Immature natural killer cell (primary cell): ENCODE data around the gene TTC12. TPM values are rescaled to one million over a fixed set of nuclear protein-coding genes. Genes with fewer than 3 reads are reported as not detected.
A peak's percentile ranks its signal among the peaks of the same experiment; 100 is the strongest.

ENCODE experiments used
- DNase-seq, 3 donors: peaks; one replicate each; pipeline ENCODE4 v3.0.0; 2022; ENCODE audit warnings: mixed read lengths in 1 of 3
- H3K27ac Mint-ChIP-seq, 6 donors: one replicate each; pipeline ENCODE4 v1.8.0; 2020; ENCODE audit warnings: mixed read lengths in 6 of 6, mild to moderate bottlenecking in 5 of 6, inconsistent platforms in 4 of 6, moderate library complexity in 3 of 6
- H3K27me3 Mint-ChIP-seq, 3 donors: one replicate each; pipeline ENCODE4 v1.8.0; 2020 to 2021; ENCODE audit warnings: low read depth in 3 of 3, mild to moderate bottlenecking in 3 of 3, mixed read lengths in 3 of 3, moderate library complexity in 3 of 3, inconsistent platforms in 1 of 3
- H3K36me3 Mint-ChIP-seq, 3 donors: one replicate each; pipeline ENCODE4 v1.8.0; 2020; ENCODE audit warnings: mixed read lengths in 3 of 3, inconsistent platforms in 2 of 3, mild to moderate bottlenecking in 2 of 3
- H3K4me1 Mint-ChIP-seq, 2 donors: one replicate each; pipeline ENCODE4 v1.8.0; 2020; ENCODE audit warnings: inconsistent platforms in 2 of 2, mild to moderate bottlenecking in 2 of 2, mixed read lengths in 2 of 2, moderate library complexity in 1 of 2
- H3K4me3 Mint-ChIP-seq, 5 donors: one replicate each; pipeline ENCODE4 v1.8.0; 2020; ENCODE audit warnings: mild to moderate bottlenecking in 5 of 5, mixed read lengths in 5 of 5, inconsistent platforms in 3 of 5, moderate library complexity in 3 of 5
- H3K9me3 Mint-ChIP-seq, 6 donors: one replicate each; pipeline ENCODE4 v1.8.0; 2020; ENCODE audit warnings: mild to moderate bottlenecking in 6 of 6, mixed read lengths in 6 of 6, inconsistent platforms in 4 of 6, moderate library complexity in 3 of 6
- polyA plus RNA-seq, 3 donors: library from polyadenylated mRNA; unstranded; fragments of 300-500 nt; fragmentation: Illumina TruSeq; gene quantifications; one replicate each; pipeline ENCODE4 v1.2.3, GENCODE V29; 2021

TTC12 gene
- polyA plus RNA-seq, 3 donors from 2014 or later: 2.6 to 7.7 (median 5.5) TPM

- H3K4me1 Mint-ChIP-seq: no peaks in the 10 kb centered on the region
- no peak overlapping the region for H3K27ac Mint-ChIP-seq
- H3K36me3 Mint-ChIP-seq: peaks cover 42 to 63% (median 50%) of the 10 kb centered on the region in 3 donors
- peaks cover 1 to 13% (median 9%) of the 10 kb centered on the region in 6 donors for H3K9me3 Mint-ChIP-seq
- H3K27me3 Mint-ChIP-seq: no peaks in the 10 kb centered on the region
- DNase-seq: no peak
- H3K4me3 Mint-ChIP-seq: no peak overlapping the region
These were observed 36.7 kb downstream of the TTC12 start for GRCh38 chr11:113351068-113351450.

- H3K36me3 Mint-ChIP-seq: peaks cover 46 to 67% (median 54%) of the 10 kb centered on the region in 3 donors
- peaks cover 5 to 17% (median 13%) of the 10 kb centered on the region in 6 donors for H3K9me3 Mint-ChIP-seq
These were observed 37.1 kb downstream of the TTC12 start for GRCh38 chr11:113351480-113351879.

GRCh38 chr11:113356203-113356602, 41.8 kb downstream of the TTC12 start:
- no peaks in the 10 kb centered on the region for H3K4me1 Mint-ChIP-seq
- peaks cover 9 to 25% (median 20%) of the 10 kb centered on the region in 6 donors for H3K9me3 Mint-ChIP-seq
- peaks cover 0 to 1% (median 1%) of the 10 kb centered on the region in 3 donors for H3K27me3 Mint-ChIP-seq
- H3K27ac Mint-ChIP-seq: no peak overlapping the region
- H3K4me3 Mint-ChIP-seq: no peak overlapping the region
- peaks cover 71 to 89% (median 79%) of the 10 kb centered on the region in 3 donors for H3K36me3 Mint-ChIP-seq
- DNase-seq: no peak

More at GRCh38 chr11:113351480-113351879, 37.1 kb downstream of the TTC12 start:
- H3K4me3 Mint-ChIP-seq: no peak overlapping the region
- H3K4me1 Mint-ChIP-seq: no peaks in the 10 kb centered on the region
- DNase-seq: no peak
- no peak overlapping the region for H3K27ac Mint-ChIP-seq
- H3K27me3 Mint-ChIP-seq: peaks cover 0 to 1% (median 0%) of the 10 kb centered on the region in 3 donors

- H3K9me3 Mint-ChIP-seq: no peaks in the 10 kb centered on the region
- peak overlapping the region in 2 of 6 donors; percentile 6 to 23 for H3K27ac Mint-ChIP-seq
- H3K4me3 Mint-ChIP-seq: no peak overlapping the region
- H3K27me3 Mint-ChIP-seq: peaks cover 0 to 1% (median 0%) of the 10 kb centered on the region in 3 donors
- H3K4me1 Mint-ChIP-seq: peaks cover 14 to 19% of the 10 kb centered on the region in 2 donors
- no peak for DNase-seq
- peaks cover 44 to 72% (median 50%) of the 10 kb centered on the region in 3 donors for H3K36me3 Mint-ChIP-seq
These were observed 49.0 kb downstream of the TTC12 start for GRCh38 chr11:113363406-113363805.

GRCh38 chr11:113363996-113364641, 49.7 kb downstream of the TTC12 start:
- Mint-ChIP-seq H3K4me3 (no peak overlapping the region), H3K9me3 (no peaks in the 10 kb centered on the region), H3K4me1 (peaks cover 14 to 19% of the 10 kb centered on the region in 2 donors), H3K27me3 (peaks cover 0 to 1% (median 0%) of the 10 kb centered on the region in 3 donors), H3K27ac (peak overlapping the region in 1 of 6 donors; percentile 6), H3K36me3 (peaks cover 43 to 70% (median 48%) of the 10 kb centered on the region in 3 donors)
- no peak for DNase-seq

GRCh38 chr11:113365895-113366294, 51.5 kb downstream of the TTC12 start:
- Mint-ChIP-seq H3K4me3 (no peak overlapping the region), H3K27me3 (no peaks in the 10 kb centered on the region), H3K36me3 (peaks cover 26 to 59% (median 39%) of the 10 kb centered on the region in 3 donors), H3K27ac (peak overlapping the region in 1 of 6 donors; percentile 57), H3K4me1 (peaks cover 14 to 19% of the 10 kb centered on the region in 2 donors), H3K9me3 (no peaks in the 10 kb centered on the region)
- no peak for DNase-seq

- H3K9me3 Mint-ChIP-seq: no peaks in the 10 kb centered on the region
- H3K4me3 Mint-ChIP-seq: no peak overlapping the region
- H3K4me1 Mint-ChIP-seq: peaks cover 9 to 11% of the 10 kb centered on the region in 2 donors
- no peak for DNase-seq
- H3K27me3 Mint-ChIP-seq: peaks cover 0 to 4% (median 0%) of the 10 kb centered on the region in 3 donors
- peaks cover 15 to 34% (median 18%) of the 10 kb centered on the region in 3 donors for H3K36me3 Mint-ChIP-seq
- H3K27ac Mint-ChIP-seq: no peak overlapping the region
These were observed 55.0 kb downstream of the TTC12 start for GRCh38 chr11:113369411-113369810.

GRCh38 chr11:113370634-113371033, 56.3 kb downstream of the TTC12 start:
- H3K27me3 Mint-ChIP-seq: peaks cover 0 to 4% (median 0%) of the 10 kb centered on the region in 3 donors
- no peaks in the 10 kb centered on the region for H3K9me3 Mint-ChIP-seq
- no peak for DNase-seq
- H3K4me3 Mint-ChIP-seq: no peak overlapping the region
- H3K36me3 Mint-ChIP-seq: peaks cover 14 to 32% (median 18%) of the 10 kb centered on the region in 3 donors
- no peak overlapping the region for H3K27ac Mint-ChIP-seq
- peaks cover 8 to 10% of the 10 kb centered on the region in 2 donors for H3K4me1 Mint-ChIP-seq

GRCh38 chr11:113372309-113372708, 57.9 kb downstream of the TTC12 start:
- no peak overlapping the region for H3K27ac Mint-ChIP-seq
- peaks cover 0 to 4% (median 2%) of the 10 kb centered on the region in 3 donors for H3K27me3 Mint-ChIP-seq
- H3K4me1 Mint-ChIP-seq: no peaks in the 10 kb centered on the region
- H3K9me3 Mint-ChIP-seq: no peaks in the 10 kb centered on the region
- H3K4me3 Mint-ChIP-seq: no peak overlapping the region
- peaks cover 14 to 20% (median 17%) of the 10 kb centered on the region in 3 donors for H3K36me3 Mint-ChIP-seq
- no peak for DNase-seq

- H3K27ac Mint-ChIP-seq: no peak overlapping the region
- DNase-seq: no peak
- no peak overlapping the region for H3K4me3 Mint-ChIP-seq
- peaks cover 10 to 16% (median 14%) of the 10 kb centered on the region in 3 donors for H3K36me3 Mint-ChIP-seq
- H3K27me3 Mint-ChIP-seq: peaks cover 0 to 8% (median 4%) of the 10 kb centered on the region in 3 donors
- H3K9me3 Mint-ChIP-seq: no peaks in the 10 kb centered on the region
- H3K4me1 Mint-ChIP-seq: no peaks in the 10 kb centered on the region
These were observed 58.9 kb downstream of the TTC12 start for GRCh38 chr11:113373306-113373705.

GRCh38 chr11:113373981-113374560, 59.7 kb downstream of the TTC12 start:
- Mint-ChIP-seq H3K27ac (no peak overlapping the region), H3K36me3 (peaks cover 6 to 11% (median 9%) of the 10 kb centered on the region in 3 donors), H3K4me1 (no peaks in the 10 kb centered on the region), H3K4me3 (no peak overlapping the region), H3K27me3 (peaks cover 0 to 10% (median 4%) of the 10 kb centered on the region in 3 donors), H3K9me3 (no peaks in the 10 kb centered on the region)
- DNase-seq: no peak

GRCh38 chr11:113375402-113375801, 61.0 kb downstream of the TTC12 start:
- Mint-ChIP-seq H3K4me1 (no peaks in the 10 kb centered on the region), H3K36me3 (peaks cover 6 to 8% (median 7%) of the 10 kb centered on the region in 3 donors), H3K27ac (no peak overlapping the region), H3K9me3 (no peaks in the 10 kb centered on the region), H3K27me3 (peaks cover 0 to 11% (median 4%) of the 10 kb centered on the region in 3 donors), H3K4me3 (no peak overlapping the region)
- DNase-seq: no peak

- DNase-seq: no peak
- Mint-ChIP-seq H3K4me3 (no peak overlapping the region), H3K9me3 (peaks cover 0 to 2% (median 0%) of the 10 kb centered on the region in 6 donors), H3K27ac (no peak overlapping the region), H3K27me3 (peaks cover 0 to 11% (median 5%) of the 10 kb centered on the region in 3 donors), H3K36me3 (peaks cover 4 to 9% (median 6%) of the 10 kb centered on the region in 3 donors), H3K4me1 (no peaks in the 10 kb centered on the region)
These were observed 61.8 kb downstream of the TTC12 start for GRCh38 chr11:113376156-113376555.
